ENCODE data around the gene AMPD3.
A peak's percentile ranks its signal among the peaks of the same experiment; 100 is the strongest.
"Not testable (repeated sequence)": the region's sequence is repeated elsewhere in the genome, so short reads cannot be mapped to it uniquely, and the experiment has no call there.

The AMPD3 gene

GRCh38 chr11:10454878-10455631, at the start of gene AMPD3:
Gene AMPD3 (plus strand): TSS chr11:10455264. CDS start chr11:10461520, 6,256 bp downstream.
- DNase-seq = no peak

- DNase-seq = peak; percentile 84
Measured at GRCh38 chr11:10405865-10406592, 49.0 kb upstream of the AMPD3 start.

DNA sequence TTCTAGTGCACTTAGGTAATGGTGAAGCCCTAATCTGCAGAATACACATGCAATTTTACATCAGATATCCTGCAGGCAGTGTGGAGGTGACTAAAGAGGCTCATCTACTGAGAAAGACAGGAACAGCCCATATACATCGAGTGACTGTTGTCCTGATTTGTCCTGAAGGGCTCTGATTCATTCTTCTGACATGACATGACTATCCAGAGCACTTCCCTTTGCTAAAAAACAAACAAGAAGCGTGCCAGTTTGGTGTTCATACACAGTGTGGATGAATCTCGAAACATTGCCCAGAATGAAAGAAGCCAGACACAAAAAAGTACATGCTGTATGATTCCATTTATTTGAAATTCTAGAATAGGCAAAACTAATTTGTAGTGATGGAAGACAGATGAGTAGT, 48.0 kb upstream of the AMPD3 start:
- DNase-seq = peak; percentile 7

- no peak for DNase-seq
Measured at GRCh38 chr11:10407749-10408685, 47.0 kb upstream of the AMPD3 start.

DNA sequence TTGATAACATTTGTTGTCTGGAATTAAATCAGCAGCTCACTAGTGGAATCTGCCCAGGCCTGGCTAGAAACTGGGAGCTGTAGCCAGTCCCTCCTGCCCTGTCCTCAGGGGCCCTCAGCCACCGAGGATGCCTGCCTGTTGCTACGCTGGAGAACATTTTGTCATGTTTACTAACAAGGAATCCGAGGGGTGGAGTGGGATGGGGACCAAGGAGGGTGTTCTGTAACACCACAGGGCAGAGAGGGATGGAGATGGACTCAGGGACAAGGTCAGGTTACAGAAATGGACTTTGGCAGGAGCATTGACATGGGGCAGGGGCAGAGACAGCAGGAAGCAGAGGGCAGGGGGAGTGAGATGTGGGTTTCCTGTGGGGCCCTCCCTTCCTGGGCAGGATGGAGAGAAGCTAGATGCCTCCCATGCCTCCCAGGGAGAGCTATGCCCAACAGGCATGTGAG, 45.8 kb upstream of the AMPD3 start:
- no peak for DNase-seq

DNA sequence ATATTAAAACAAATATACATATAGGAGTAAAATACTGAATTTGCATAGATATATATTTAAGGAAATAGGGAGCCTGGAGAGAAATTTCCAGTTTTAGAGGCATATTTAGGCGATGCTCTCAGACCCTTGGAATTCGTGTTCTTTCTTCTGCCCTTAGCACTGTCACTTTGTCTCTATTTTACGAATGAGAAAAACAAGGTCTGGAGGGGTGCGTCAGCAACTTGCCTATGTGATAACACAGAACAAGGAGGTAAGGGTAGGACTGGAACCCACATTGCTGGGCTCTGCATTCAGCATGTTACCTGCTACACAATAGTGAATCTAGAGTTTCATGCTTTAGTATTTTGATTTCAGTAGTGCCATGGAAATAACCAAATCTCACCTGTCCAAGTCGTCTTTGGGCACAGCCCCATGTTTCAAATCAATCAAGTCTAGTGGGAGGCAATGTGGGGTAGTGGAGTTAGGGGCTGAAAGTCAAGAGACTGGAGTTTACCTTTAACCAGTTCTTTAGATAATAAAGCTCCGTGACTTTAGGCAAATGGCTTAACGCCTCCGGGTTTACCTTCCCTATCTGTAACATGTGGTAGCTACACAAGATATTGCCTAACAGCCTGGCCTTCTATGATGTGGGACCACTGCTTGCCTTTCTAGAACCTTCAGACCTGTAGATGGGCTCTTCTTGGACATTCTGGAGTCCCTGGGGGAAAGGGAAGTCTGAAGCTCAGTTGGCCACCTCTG, 44.8 kb upstream of the AMPD3 start:
- no peak for DNase-seq

DNA sequence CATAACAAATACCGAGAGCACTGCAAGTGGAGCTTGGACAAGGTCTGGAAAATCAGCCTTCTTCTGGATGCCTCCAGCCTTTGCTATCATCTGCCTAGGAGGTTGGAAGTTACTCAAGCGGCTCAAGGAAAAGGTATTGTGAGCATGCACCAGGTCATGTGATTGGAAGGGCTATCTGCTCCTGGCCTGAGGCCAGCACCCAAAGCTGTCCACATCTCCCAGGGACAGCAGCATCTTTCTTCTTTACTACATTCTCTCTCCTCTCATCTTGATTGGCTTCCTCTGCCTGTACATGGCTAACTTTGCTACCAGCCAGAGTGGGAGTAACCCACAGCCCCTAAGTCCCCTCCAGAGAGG, 44.2 kb upstream of the AMPD3 start:
- DNase-seq = no peak

DNA sequence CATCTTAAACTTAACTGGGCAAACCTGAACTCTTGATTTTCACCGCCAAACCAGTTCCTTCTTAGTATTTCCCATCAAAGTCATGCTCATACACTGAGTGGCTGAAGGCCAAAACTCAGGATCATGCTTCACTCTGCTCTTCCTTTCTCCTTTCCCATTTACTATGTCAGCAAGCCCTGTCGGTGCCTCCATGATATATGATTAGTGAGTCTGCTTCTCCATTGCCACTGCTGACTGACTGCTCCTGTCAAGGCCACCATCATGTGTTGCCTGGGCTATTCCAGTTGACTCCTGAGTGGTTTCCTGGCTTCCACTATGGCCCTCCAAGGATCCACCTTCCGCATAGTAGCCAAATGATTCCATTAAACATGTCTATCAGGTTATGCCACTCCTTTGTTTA, 42.8 kb upstream of the AMPD3 start:
- DNase-seq = no peak

GRCh38 chr11:10413268-10413667, 41.8 kb upstream of the AMPD3 start:
- DNase-seq = peak; percentile 71

- peak; percentile 77 for DNase-seq
Measured at GRCh38 chr11:10414181-10414580, 40.9 kb upstream of the AMPD3 start.

DNA sequence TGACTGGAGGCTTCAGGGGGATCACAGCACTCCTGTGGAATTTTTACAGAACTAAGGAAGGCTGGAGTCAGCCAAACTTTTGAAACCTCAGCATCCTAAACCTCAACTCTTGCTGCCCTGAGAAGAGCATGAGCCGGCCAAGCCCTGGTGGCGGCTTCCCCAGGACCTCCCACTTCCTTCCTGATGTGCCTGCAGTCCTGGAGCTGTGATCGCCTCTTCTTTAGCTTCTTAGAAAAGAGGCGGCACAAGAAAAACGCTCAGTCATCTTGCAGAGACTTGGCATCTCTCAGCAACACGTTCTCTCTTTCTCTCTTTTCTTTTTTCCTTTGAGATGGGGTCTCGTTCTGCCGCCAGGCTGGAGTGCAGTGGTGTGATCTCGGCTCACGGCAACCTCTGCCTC, 40.4 kb upstream of the AMPD3 start:
- peak; percentile 85 for DNase-seq

GRCh38 chr11:10415817-10416392, 39.2 kb upstream of the AMPD3 start:
- DNase-seq = no peak

GRCh38 chr11:10418259-10418949, 36.7 kb upstream of the AMPD3 start:
- no peak for DNase-seq

- DNase-seq = no peak
Measured at GRCh38 chr11:10418950-10419310, 36.1 kb upstream of the AMPD3 start.

- no peak for DNase-seq
Measured at GRCh38 chr11:10426475-10426874, 28.6 kb upstream of the AMPD3 start.

DNA sequence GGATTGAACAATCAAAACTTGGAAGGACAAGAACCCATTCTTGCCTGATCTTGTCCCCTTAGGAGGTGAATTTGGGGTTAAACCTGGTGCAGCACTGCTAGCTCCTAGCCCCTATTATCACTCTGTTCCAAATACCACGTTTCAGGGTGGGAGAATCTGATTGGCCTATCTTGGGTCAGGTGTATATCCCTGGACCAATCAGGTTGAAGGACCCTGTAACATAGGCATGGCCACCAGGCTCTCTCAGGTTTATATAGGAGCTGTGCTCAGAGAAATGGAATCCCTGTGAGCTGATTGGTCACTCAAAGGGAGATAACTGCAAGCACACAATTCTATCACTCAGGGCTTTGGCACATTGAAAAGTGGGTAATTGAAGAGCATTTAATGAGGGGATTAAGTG, 26.6 kb upstream of the AMPD3 start:
- DNase-seq = no peak

GRCh38 chr11:10429526-10429925, 25.5 kb upstream of the AMPD3 start:
- no peak for DNase-seq

DNA sequence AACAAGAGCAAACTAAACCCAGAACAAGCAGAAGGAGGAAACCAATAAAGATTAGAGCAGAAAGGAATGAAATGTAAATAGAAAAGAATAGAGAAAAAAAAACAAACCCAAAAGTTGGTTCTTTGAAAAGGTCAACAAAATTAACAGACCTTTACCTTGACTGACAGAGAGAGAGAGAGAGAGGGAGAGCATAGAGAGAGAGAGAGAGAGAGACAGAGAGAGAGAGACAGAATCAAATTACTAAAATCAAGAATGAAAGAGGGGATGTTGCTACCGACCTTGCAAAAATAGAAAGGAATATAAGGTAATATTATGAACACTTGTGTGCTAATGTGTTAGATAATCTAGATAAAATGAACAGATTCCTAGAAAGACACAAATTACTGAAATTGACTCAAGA, 22.6 kb upstream of the AMPD3 start:
- no peak for DNase-seq

- no peak for DNase-seq
Measured at GRCh38 chr11:10432971-10433370, 22.1 kb upstream of the AMPD3 start.

GRCh38 chr11:10436224-10436623, 18.8 kb upstream of the AMPD3 start:
- DNase-seq = peak; percentile 97

GRCh38 chr11:10436683-10437082, 18.4 kb upstream of the AMPD3 start:
- not testable (repeated sequence) for DNase-seq

GRCh38 chr11:10438458-10438857, 16.6 kb upstream of the AMPD3 start:
- DNase-seq = no peak

Data from MV-4-11 (cell line).